Dermis microvascular lymphatic vessel endothelial cell (primary cell): ENCODE measurements around the gene STON2. TPM values are rescaled to one million over a fixed set of nuclear protein-coding genes. Genes with fewer than 3 reads are reported as not detected.
A peak's percentile ranks its signal among the peaks of the same experiment; 100 is the strongest.

Source experiments
- DNase-seq, 2 donors: peaks; one replicate each; pipeline versions ENCODE4 v3.0.0 to v3.0.0-alpha.2; 2010; ENCODE audit warnings: low read depth in 2 of 2
- total RNA-seq: library from RNA; depleted of rRNA; stranded (reverse); fragments of >200 nt; gene quantifications from 2 replicates; pipeline ENCODE4 v1.2.1, GENCODE V29; 2014

STON2 gene
- total RNA-seq, 1 donor from 2014 or later, result 87.4 TPM

GRCh38 chr14:81337073-81337472 is 63.1 kb downstream of the STON2 start:
- DNase-seq, result no peak

- no peak for DNase-seq
These were observed 64.1 kb downstream of the STON2 start for GRCh38 chr14:81336009-81336408.

GRCh38 chr14:81332725-81333124 is 67.4 kb downstream of the STON2 start:
- DNase-seq, result no peak

GRCh38 chr14:81331229-81332021 is 68.7 kb downstream of the STON2 start:
- DNase-seq, result no peak

GRCh38 chr14:81330619-81331122 is 69.5 kb downstream of the STON2 start:
- DNase-seq, result no peak

GRCh38 chr14:81329640-81330381 is 70.3 kb downstream of the STON2 start:
- DNase-seq, result no peak

- no peak for DNase-seq
These were observed 73.7 kb downstream of the STON2 start for GRCh38 chr14:81326451-81326850.

GRCh38 chr14:81324011-81324410 is 76.1 kb downstream of the STON2 start:
- DNase-seq, result no peak

GRCh38 chr14:81323093-81323492 is 77.0 kb downstream of the STON2 start:
- DNase-seq, result no peak

- DNase-seq, result no peak
These were observed 80.2 kb downstream of the STON2 start for GRCh38 chr14:81319946-81320345.

GRCh38 chr14:81319314-81319713 is 80.8 kb downstream of the STON2 start:
- no peak for DNase-seq

- DNase-seq, result peak in 1 of 2 donors; percentile 76
These were observed 84.8 kb downstream of the STON2 start for GRCh38 chr14:81315341-81315740.

GRCh38 chr14:81314443-81315175 is 85.5 kb downstream of the STON2 start:
- DNase-seq, result no peak

- DNase-seq, result no peak
These were observed 86.2 kb downstream of the STON2 start for GRCh38 chr14:81313775-81314429.

- no peak for DNase-seq
These were observed 86.9 kb downstream of the STON2 start for GRCh38 chr14:81313200-81313599.

GRCh38 chr14:81312289-81312876 is 87.7 kb downstream of the STON2 start:
- DNase-seq, result no peak

- DNase-seq, result peak; percentile 23 to 75
These were observed 88.3 kb downstream of the STON2 start for GRCh38 chr14:81311778-81312177.

- no peak for DNase-seq
These were observed 89.0 kb downstream of the STON2 start for GRCh38 chr14:81311141-81311540.

- DNase-seq, result peak; percentile 88 to 96
These were observed 89.5 kb downstream of the STON2 start for GRCh38 chr14:81310606-81311005.

- DNase-seq, result peak; percentile 59 to 85
These were observed 90.6 kb downstream of the STON2 start for GRCh38 chr14:81309511-81309910.

- no peak for DNase-seq
These were observed 94.4 kb downstream of the STON2 start for GRCh38 chr14:81305743-81306142.
